H1 (cell line): ENCODE measurements around the gene TBCD. TPM values are rescaled to one million over a fixed set of nuclear protein-coding genes. Genes with fewer than 3 reads are reported as not detected.

Experiments used
- E2F6 ChIP-seq: IDR thresholded peaks from 2 replicates; pipeline ENCODE4 v1.6.1; 2012; ENCODE audit warnings: inconsistent platforms
- JUN ChIP-seq: IDR thresholded peaks from 2 replicates; pipeline ENCODE4 v1.6.1; 2011; ENCODE audit warnings: low read depth, mild to moderate bottlenecking, improper control_type of control experiment, low read length
- NANOG ChIP-seq: IDR thresholded peaks from 2 replicates; pipeline ENCODE4 v1.6.1; 2011; ENCODE audit warnings: low read length, low read depth, mild to moderate bottlenecking, inconsistent platforms; ENCODE audit not compliant: insufficient read depth, poor library complexity, severe bottlenecking
- POLR2A ChIP-seq, 2 experiments: IDR thresholded peaks; 1 replicate in 1 of 2; 2 replicates in 1 of 2; pipeline ENCODE4 v1.6.1; 2011; ENCODE audit warnings: low read depth in 2 of 2, low read length in 2 of 2, mild to moderate bottlenecking in 2 of 2; ENCODE audit errors: control extremely low read depth in 1 of 2
- SIRT6 ChIP-seq: IDR thresholded peaks from one replicate; pipeline ENCODE4 v1.7.1; 2012; ENCODE audit warnings: low read length, inconsistent platforms
- SRF ChIP-seq: IDR thresholded peaks from 2 replicates; pipeline ENCODE4 v1.6.1; 2011; ENCODE audit warnings: mild to moderate bottlenecking, low read depth, low read length, moderate library complexity
- TAF1 ChIP-seq: IDR thresholded peaks from 2 replicates; pipeline ENCODE4 v1.6.1; 2011; ENCODE audit warnings: mild to moderate bottlenecking, low read depth, low read length
- polyA plus RNA-seq, 7 experiments: library from polyadenylated mRNA; depleted of rRNA in 3 of 7; stranded (reverse) in 5 of 7; unstranded in 2 of 7; fragments of >200 nt in 5 of 7; fragments of 200-250 nt in 2 of 7; gene quantifications; 1 replicate in 5 of 7; 2 replicates in 1 of 7; 4 replicates in 1 of 7; pipeline versions ENCODE4 v1.2.1 to v1.2.3, GENCODE V29; 2011 to 2013; ENCODE audit warnings: missing spikeins in 2 of 7, mixed read lengths in 2 of 7
- total RNA-seq: library from RNA; stranded (reverse); fragmentation: NEBNext Ultra II Directional; extraction: Animal tissue kit (Norgen Biotek cat#: 25700); gene quantifications from 2 replicates; pipeline ENCODE4 v1.2.1, GENCODE V29; 2021

TBCD gene
- total and polyA plus RNA-seq, 2 of the 8 experiments (the other 6 are each of a cell fraction or from before 2014, with no cell fraction given): 118 to 162 TPM

- no peak for TF ChIP-seq TAF1
- TF ChIP-seq POLR2A (IDR thresholded peaks at IDR 0.05; ENCODE audit: control extremely low read depth in 1 of 2, low read depth in 2 of 2, low read length in 2 of 2): no peak
- no peak for TF ChIP-seq SIRT6
- no peak for TF ChIP-seq E2F6
- TF ChIP-seq NANOG: no peak
- no peak for TF ChIP-seq SRF
- no peak for TF ChIP-seq JUN
Measured at GRCh38 chr17:82787081-82787848, 35.4 kb downstream of the TBCD start (continued).
